ENCODE data around the gene HTRA3. TPM values are rescaled to one million over a fixed set of nuclear protein-coding genes. Genes with fewer than 3 reads are reported as not detected.

Gene HTRA3
- total and polyA plus RNA-seq, 2 of the 8 experiments (the other 6 are each of a cell fraction or from before 2014, with no cell fraction given) = 3.2 to 5.8 TPM

DNA sequence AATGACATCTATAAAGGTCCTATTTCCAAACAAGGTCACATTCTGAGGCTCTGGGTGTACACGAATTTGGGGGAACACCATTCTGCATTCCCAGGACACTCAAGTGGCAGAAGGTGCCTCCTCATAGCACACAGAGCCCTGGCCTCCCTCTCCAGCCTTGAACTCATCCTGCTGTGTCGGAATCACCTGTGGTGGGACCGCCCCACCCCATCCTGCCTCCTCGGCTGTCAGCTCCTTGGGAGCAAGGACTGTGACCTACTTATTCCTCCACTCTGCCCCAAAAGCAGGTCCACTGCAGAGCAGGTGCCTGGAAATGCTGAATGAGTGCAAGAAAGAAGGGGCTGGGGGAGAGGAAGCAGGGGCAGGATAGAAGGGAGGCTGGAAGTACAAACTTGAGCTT lies 33.5 kb downstream of the HTRA3 start (continued):
- TF ChIP-seq CHD7 (IDR thresholded peaks at IDR 0.05; ENCODE audit: insufficient replicate concordance, low read length) (no peak), RXRA (IDR thresholded peaks at IDR 0.05; ENCODE audit: insufficient read depth, low read depth, low read length) (no peak), GABPA (IDR thresholded peaks at IDR 0.05; ENCODE audit: borderline replicate concordance, insufficient read depth, low read length) (no peak), TBP (IDR thresholded peaks at IDR 0.05; ENCODE audit: low read depth, low read length) (no peak), POU5F1 (IDR thresholded peaks at IDR 0.05; ENCODE audit: low read depth, low read length) (no peak)

All from H1 (cell line).